ENCODE data around the gene C10orf88. TPM values are rescaled to one million over a fixed set of nuclear protein-coding genes. Genes with fewer than 3 reads are reported as not detected.
A peak's percentile ranks its signal among the peaks of the same experiment; 100 is the strongest.

Gene C10orf88
- total and polyA plus RNA-seq, 9 of the 15 experiments (the other 6 are each of a cell fraction or from before 2014, with no cell fraction given): 2.5 to 9.6 (median 7.5) TPM

GRCh38 chr10:122980209-122981065 lies 26.4 kb upstream of the C10orf88 start, which contains the start of gene PSTK (continued):
- TF ChIP-seq ARHGAP35 (IDR thresholded peaks at IDR 0.05; ENCODE audit: partially characterized antibody) (no peak), POLR3A (IDR thresholded peaks at IDR 0.05; ENCODE audit: borderline replicate concordance, extremely low read depth, insufficient read depth, insufficient read length) (no peak), E2F6 (IDR thresholded peaks at IDR 0.05; ENCODE audit: borderline replicate concordance in 1 of 2, extremely low read depth in 1 of 2, insufficient read depth in 1 of 2, insufficient read length in 1 of 2, low read depth in 1 of 2, low read length in 1 of 2, poor library complexity in 1 of 2, severe bottlenecking in 1 of 2) (peak; percentile 81 to 93), CC2D1A (IDR thresholded peaks at IDR 0.05) (no peak; the same call in 1 of the 2 replicates), SNIP1 (IDR thresholded peaks at IDR 0.05; ENCODE audit: low read depth) (no peak), BMI1 (IDR thresholded peaks at IDR 0.05; ENCODE audit: low read length) (no peak), REST (IDR thresholded peaks at IDR 0.05; ENCODE audit: borderline replicate concordance) (peak; percentile 22; the same call in 1 of the 2 replicates), REST (CRISPR knock-in tag; IDR thresholded peaks at IDR 0.05; ENCODE audit: low read depth) (no peak; the same call in 1 of the 2 replicates), GMEB1 (CRISPR knock-in tag; IDR thresholded peaks at IDR 0.05) (peak; percentile 86), RBBP5 (IDR thresholded peaks at IDR 0.05; ENCODE audit: borderline replicate concordance, insufficient read depth, low read length, poor library complexity, severe bottlenecking) (peak; percentile 100), ZNF431 (CRISPR knock-in tag; IDR thresholded peaks at IDR 0.05) (peak; percentile 76), SRF (CRISPR knock-in tag; IDR thresholded peaks at IDR 0.05) (0 out of 4 replicates have a peak, but pooled peaks of 1 of the 2 experiments have one; percentile 31), TEAD2 (tag; IDR thresholded peaks at IDR 0.05) (no peak), PURB (CRISPR knock-in tag; IDR thresholded peaks at IDR 0.05; ENCODE audit: low read depth) (no peak), HNRNPL (IDR thresholded peaks at IDR 0.05; ENCODE audit: low read depth, low read length) (no peak)
